Measurements from ENCODE around the gene MNX1. TPM values are rescaled to one million over a fixed set of nuclear protein-coding genes. Genes with fewer than 3 reads are reported as not detected.

Gene MNX1
- total RNA-seq, 1 donor from 2014 or later: 2.0 TPM

DNA sequence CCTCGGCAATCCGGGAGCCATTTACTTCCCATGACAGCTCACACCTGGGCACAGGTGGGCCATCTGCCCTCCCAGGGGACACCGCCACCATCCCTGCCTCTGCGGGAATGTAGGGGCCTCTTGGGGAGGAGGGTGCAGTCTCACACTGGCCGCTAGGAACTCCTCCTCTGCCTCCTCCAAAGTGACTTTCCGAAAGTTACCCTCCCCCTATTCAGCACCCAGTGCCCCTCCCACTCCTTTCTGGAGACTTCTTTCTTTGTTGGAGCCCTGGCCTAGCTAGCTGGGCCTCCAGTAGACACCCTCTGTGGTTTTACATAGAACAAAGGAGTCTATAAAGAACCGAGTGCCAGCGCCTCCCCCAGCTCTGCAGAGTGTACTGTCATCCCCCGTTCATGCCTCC is 45.8 kb upstream of the MNX1 start:
- DNase-seq (ENCODE audit: low read depth): no peak
- peaks cover 2% of the 10 kb centered on the region for H3K27me3 ChIP-seq (ENCODE audit: control insufficient read depth, insufficient read depth, low read length)
- H3K36me3 ChIP-seq (ENCODE audit: control insufficient read depth, insufficient read depth, low read length): no peaks in the 10 kb centered on the region
- TF ChIP-seq, protein P1, sequence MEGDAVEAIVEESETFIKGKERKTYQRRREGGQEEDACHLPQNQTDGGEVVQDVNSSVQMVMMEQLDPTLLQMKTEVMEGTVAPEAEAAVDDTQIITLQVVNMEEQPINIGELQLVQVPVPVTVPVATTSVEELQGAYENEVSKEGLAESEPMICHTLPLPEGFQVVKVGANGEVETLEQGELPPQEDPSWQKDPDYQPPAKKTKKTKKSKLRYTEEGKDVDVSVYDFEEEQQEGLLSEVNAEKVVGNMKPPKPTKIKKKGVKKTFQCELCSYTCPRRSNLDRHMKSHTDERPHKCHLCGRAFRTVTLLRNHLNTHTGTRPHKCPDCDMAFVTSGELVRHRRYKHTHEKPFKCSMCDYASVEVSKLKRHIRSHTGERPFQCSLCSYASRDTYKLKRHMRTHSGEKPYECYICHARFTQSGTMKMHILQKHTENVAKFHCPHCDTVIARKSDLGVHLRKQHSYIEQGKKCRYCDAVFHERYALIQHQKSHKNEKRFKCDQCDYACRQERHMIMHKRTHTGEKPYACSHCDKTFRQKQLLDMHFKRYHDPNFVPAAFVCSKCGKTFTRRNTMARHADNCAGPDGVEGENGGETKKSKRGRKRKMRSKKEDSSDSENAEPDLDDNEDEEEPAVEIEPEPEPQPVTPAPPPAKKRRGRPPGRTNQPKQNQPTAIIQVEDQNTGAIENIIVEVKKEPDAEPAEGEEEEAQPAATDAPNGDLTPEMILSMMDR (IDR thresholded peaks at IDR 0.05; ENCODE audit: insufficient read depth, low read length, poor library complexity, severe bottlenecking): no peak
- no peak overlapping the region for H3K4me3 ChIP-seq (ENCODE audit: low read depth, low read length)

DNA sequence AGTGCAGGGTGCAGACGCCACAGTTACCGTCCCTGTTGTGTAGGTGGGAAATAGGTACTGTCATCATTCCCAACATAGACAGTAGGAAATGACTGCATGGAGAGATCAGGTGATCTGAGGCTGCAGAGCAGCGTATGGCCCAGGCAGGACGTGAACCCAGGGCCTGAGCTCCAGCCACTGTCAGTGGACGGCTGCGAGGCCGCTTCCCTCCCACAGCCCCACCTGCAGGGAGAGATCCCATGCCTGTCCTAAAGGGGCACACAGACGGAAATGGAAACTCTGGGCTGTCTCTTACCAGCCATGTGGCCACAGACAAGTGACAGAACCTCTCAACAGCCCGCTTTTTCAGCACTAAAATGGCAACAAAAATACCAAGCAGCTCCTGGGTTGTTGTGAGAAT is 44.5 kb upstream of the MNX1 start:
- H3K27me3 ChIP-seq (ENCODE audit: control insufficient read depth, insufficient read depth, low read length): peaks cover 2% of the 10 kb centered on the region
- no peak overlapping the region for H3K4me3 ChIP-seq (ENCODE audit: low read depth, low read length)
- DNase-seq (ENCODE audit: low read depth): no peak
- TF ChIP-seq, protein P1 (IDR thresholded peaks at IDR 0.05; ENCODE audit: insufficient read depth, low read length, poor library complexity, severe bottlenecking): no peak
- H3K36me3 ChIP-seq (ENCODE audit: control insufficient read depth, insufficient read depth, low read length): no peaks in the 10 kb centered on the region

GRCh38 chr7:157053118-157053517 is 42.7 kb upstream of the MNX1 start:
- H3K36me3 ChIP-seq (ENCODE audit: control insufficient read depth, insufficient read depth, low read length): no peaks in the 10 kb centered on the region
- no peak overlapping the region for H3K4me3 ChIP-seq (ENCODE audit: low read depth, low read length)
- peaks cover 2% of the 10 kb centered on the region for H3K27me3 ChIP-seq (ENCODE audit: control insufficient read depth, insufficient read depth, low read length)
- TF ChIP-seq, protein P1 (IDR thresholded peaks at IDR 0.05; ENCODE audit: insufficient read depth, low read length, poor library complexity, severe bottlenecking): no peak
- no peak for DNase-seq (ENCODE audit: low read depth)

DNA sequence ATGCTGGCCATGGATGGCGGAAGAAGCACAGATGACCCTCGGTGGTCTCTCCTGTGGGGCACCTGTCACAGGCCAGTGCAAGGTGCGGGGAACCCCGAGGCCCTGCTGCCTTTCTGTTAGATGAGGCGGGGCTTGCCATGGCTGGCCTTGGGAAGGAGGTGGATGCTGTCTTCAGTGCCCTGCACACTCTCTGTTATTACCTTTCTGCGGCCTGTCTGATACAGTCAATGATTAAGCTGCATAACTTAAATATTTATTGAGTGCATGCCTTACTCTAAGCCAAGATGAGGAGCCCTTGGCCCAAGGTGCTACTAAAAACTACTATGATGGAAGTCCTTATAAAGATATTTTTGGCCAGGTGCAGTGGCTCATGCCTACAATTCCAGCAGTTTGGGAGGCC is 36.7 kb upstream of the MNX1 start:
- H3K4me3 ChIP-seq (ENCODE audit: low read depth, low read length): no peak overlapping the region
- H3K36me3 ChIP-seq (ENCODE audit: control insufficient read depth, insufficient read depth, low read length): no peaks in the 10 kb centered on the region
- peak; percentile 14 for DNase-seq (ENCODE audit: low read depth)

GRCh38 chr7:157046681-157047080 is 36.2 kb upstream of the MNX1 start:
- Histone ChIP-seq H3K4me3 (ENCODE audit: low read depth, low read length) (no peak overlapping the region), H3K36me3 (ENCODE audit: control insufficient read depth, insufficient read depth, low read length) (no peaks in the 10 kb centered on the region), H3K27me3 (ENCODE audit: control insufficient read depth, insufficient read depth, low read length) (no peaks in the 10 kb centered on the region)
- TF ChIP-seq, protein P1 (IDR thresholded peaks at IDR 0.05; ENCODE audit: insufficient read depth, low read length, poor library complexity, severe bottlenecking): no peak
- peak; percentile 48 for DNase-seq (ENCODE audit: low read depth)

More for the DNA sequence above, 36.7 kb upstream of the MNX1 start:
- TF ChIP-seq, protein P1 (IDR thresholded peaks at IDR 0.05; ENCODE audit: insufficient read depth, low read length, poor library complexity, severe bottlenecking): no peak
- H3K27me3 ChIP-seq (ENCODE audit: control insufficient read depth, insufficient read depth, low read length): no peaks in the 10 kb centered on the region

DNA sequence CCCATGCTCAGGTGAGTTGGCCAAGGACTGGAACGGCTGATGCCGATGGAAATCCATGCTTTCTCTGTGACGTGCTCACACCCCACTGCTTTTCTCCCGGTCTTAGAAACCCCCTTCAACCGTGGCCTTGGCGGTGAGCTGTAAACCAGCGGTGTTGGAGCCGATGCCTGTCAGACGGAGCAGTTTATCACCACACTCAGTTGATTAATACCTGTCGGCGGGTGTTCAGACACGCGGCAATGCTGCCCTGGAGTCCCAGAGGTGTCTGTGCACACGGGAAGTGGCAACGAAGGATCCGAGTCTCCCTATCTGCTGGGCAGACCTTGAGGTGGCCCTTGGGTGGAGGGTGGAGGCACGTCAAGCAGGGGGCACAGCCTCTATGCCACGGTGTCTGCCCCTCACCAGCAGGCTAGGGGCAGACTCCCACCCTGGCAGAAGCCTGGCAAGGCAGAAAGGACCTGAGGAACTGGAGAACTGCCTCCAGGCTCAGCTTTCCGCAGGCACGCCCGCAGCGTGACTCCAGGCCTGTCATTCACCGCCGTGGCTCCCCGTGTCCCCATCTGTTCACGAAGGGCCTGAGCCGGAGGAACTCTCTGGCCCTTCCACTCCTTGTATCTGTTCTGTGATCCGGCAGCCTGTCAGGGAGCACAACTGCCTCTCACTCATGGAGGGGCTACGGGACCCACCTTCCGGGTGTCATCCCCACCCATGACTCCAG is 34.6 kb upstream of the MNX1 start:
- TF ChIP-seq, protein P1 (IDR thresholded peaks at IDR 0.05; ENCODE audit: insufficient read depth, low read length, poor library complexity, severe bottlenecking): no peak
- Histone ChIP-seq H3K4me3 (ENCODE audit: low read depth, low read length) (no peak overlapping the region), H3K27me3 (ENCODE audit: control insufficient read depth, insufficient read depth, low read length) (no peaks in the 10 kb centered on the region), H3K36me3 (ENCODE audit: control insufficient read depth, insufficient read depth, low read length) (no peaks in the 10 kb centered on the region)
- no peak for DNase-seq (ENCODE audit: low read depth)
